Gastroesophageal sphincter (tissue), 3 donors: ENCODE measurements around the gene ARHGAP22.

ENCODE experiments used
- POLR2A ChIP-seq, 2 donors: fragments of 450-650 bp; IDR thresholded peaks; one replicate each; pipeline ENCODE4 v1.6.1; 2017; ENCODE audit warnings: antibody characterized with exemption in 2 of 2, mild to moderate bottlenecking in 2 of 2, moderate library complexity in 1 of 2
- TF ChIP-seq, protein P1 (sequence below), 4 experiments: fragments of 200-600 bp in 2 of 4; fragments of 450-650 bp in 2 of 4; sonication (generic) in 1 of 4; IDR thresholded peaks; one replicate each; pipeline ENCODE4 v1.5.1; 2017 to 2019; ENCODE audit warnings: antibody characterized with exemption in 4 of 4, mild to moderate bottlenecking in 2 of 4, moderate library complexity in 2 of 4

DNA sequence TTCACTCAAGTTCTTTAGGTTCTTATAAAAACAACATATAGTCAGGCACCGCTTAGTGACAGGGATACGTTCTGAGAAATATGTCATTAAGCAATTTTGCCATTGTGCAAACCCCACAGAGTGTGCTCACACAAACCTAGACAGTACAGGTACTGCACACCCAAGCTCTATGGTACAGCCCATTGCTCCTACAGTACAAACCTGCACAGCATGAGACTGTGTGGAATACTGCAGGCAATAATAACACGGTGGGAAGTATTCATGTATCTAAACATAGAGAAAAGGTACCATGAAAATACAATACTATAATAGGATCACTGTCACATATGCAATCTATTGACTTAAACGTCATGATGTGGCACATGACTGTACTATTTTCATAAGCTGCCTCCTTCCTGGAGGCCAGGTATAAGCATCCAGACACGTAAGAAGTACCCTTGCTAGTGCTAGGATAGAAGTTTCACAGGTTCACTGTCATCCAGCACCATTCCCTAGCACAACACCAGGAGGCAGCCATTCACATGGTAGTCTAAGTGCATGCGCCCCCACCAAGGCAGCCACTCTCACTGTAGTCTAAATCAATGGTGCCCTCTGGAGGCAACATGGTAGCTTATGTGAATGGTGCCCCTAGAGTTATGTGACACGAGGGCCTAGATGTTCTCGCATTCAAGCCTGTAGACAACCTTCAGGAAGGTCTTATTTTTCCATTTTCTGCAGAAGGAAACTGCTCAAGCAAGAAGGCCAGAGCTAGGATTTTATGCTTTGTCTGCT lies 98.5 kb downstream of the ARHGAP22 start:
- TF ChIP-seq, protein P1, sequence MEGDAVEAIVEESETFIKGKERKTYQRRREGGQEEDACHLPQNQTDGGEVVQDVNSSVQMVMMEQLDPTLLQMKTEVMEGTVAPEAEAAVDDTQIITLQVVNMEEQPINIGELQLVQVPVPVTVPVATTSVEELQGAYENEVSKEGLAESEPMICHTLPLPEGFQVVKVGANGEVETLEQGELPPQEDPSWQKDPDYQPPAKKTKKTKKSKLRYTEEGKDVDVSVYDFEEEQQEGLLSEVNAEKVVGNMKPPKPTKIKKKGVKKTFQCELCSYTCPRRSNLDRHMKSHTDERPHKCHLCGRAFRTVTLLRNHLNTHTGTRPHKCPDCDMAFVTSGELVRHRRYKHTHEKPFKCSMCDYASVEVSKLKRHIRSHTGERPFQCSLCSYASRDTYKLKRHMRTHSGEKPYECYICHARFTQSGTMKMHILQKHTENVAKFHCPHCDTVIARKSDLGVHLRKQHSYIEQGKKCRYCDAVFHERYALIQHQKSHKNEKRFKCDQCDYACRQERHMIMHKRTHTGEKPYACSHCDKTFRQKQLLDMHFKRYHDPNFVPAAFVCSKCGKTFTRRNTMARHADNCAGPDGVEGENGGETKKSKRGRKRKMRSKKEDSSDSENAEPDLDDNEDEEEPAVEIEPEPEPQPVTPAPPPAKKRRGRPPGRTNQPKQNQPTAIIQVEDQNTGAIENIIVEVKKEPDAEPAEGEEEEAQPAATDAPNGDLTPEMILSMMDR (IDR thresholded peaks at IDR 0.05): no peak
- no peak for TF ChIP-seq POLR2A (IDR thresholded peaks at IDR 0.05)
